ENCODE data around the gene CCDC57.

Gene CCDC57

GRCh38 chr17:82173351-82174041, 39.1 kb downstream of the CCDC57 start:
- no peak for TF ChIP-seq CTCF (conservative IDR thresholded peaks at IDR 0.05; ENCODE audit: control insufficient read depth, insufficient read depth, low read depth, low read length)
- H3K4me3 ChIP-seq (ENCODE audit: control insufficient read depth, low read depth, low read length): no peak overlapping the region
- DNase-seq (ENCODE audit: low read depth): no peak

DNA sequence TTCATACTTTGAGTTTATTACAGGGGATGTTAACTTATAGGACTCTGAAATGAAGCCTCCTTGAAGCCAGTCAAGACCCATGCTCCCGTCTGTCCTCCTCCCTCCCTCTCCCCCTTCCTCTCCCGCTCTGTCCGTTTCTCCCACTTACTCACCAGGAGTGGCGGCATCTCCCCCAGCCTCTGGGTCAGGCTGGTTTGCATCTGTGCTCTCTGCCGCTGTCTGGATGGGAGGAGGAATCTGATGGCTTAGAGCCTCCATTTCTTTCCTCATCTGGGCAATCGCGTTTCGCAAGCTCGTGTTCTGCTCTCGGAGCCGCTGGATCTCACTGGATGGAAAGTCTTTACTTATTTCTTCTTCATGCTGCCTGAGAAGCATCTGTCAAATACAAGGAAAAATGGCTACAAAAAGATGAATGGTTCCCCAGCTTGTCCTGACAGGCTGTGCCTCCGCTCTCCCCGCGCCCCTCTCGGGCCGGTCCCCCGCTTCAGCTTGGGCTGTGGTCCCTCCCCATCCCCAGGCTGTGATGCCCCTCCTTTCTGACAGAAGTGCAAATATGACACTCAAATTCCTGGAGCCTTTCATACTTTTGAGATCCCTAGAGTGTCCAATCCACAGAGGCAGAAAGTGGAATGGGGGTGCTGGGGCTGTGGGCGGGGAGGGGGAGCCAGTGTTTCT, 40.0 kb downstream of the CCDC57 start:
- no peak for DNase-seq (ENCODE audit: low read depth)
- no peak for TF ChIP-seq CTCF (conservative IDR thresholded peaks at IDR 0.05; ENCODE audit: control insufficient read depth, insufficient read depth, low read depth, low read length)
- no peak overlapping the region for H3K4me3 ChIP-seq (ENCODE audit: control insufficient read depth, low read depth, low read length)

- no peak overlapping the region for H3K4me3 ChIP-seq (ENCODE audit: control insufficient read depth, low read depth, low read length)
- no peak for DNase-seq (ENCODE audit: low read depth)
- no peak for TF ChIP-seq CTCF (conservative IDR thresholded peaks at IDR 0.05; ENCODE audit: control insufficient read depth, insufficient read depth, low read depth, low read length)
Observed at GRCh38 chr17:82171750-82172375, 40.8 kb downstream of the CCDC57 start.

- no peak for DNase-seq (ENCODE audit: low read depth)
- no peak overlapping the region for H3K4me3 ChIP-seq (ENCODE audit: control insufficient read depth, low read depth, low read length)
- no peak for TF ChIP-seq CTCF (conservative IDR thresholded peaks at IDR 0.05; ENCODE audit: control insufficient read depth, insufficient read depth, low read depth, low read length)
Observed at GRCh38 chr17:82170412-82170961, 42.2 kb downstream of the CCDC57 start.

DNA sequence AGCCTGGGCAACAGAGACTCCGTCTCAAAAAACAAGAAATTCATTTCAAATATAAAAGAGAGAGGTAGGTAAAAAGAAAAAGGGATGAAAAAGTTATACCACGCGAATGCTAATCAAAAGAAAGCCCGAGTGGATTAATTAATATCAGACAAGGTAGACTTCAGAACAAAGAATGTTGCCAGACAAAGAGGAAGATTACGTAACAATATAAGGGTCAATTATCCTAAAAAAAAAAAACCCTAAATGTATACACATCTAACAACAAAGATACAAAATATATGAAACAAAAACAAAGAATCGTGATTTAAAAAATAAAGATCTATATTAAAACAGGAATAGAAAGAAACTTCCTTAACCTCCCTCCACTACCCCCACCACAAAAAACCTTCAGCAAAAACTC, 44.1 kb downstream of the CCDC57 start:
- DNase-seq (ENCODE audit: low read depth): no peak
- TF ChIP-seq CTCF (conservative IDR thresholded peaks at IDR 0.05; ENCODE audit: control insufficient read depth, insufficient read depth, low read depth, low read length): no peak
- H3K4me3 ChIP-seq (ENCODE audit: control insufficient read depth, low read depth, low read length): no peak overlapping the region

DNA sequence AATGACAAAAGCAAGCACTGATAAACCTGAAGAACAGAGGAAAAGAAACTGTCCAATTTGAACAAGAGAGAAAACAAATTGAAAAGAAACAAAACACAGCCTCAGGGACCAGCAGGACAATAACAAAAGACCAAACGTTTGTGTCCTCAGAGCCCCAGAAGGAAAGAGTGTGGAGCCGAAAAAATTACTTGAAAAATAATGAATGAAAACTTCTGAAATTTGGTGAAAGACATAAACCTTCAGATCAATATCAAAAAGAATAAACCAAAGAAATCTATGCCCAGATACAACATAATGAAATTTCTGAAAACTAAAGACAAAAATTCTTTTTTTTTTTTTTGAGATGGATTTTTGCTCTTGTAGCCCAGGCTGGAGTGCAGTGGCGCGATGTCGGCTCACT, 45.6 kb downstream of the CCDC57 start:
- no peak for TF ChIP-seq CTCF (conservative IDR thresholded peaks at IDR 0.05; ENCODE audit: control insufficient read depth, insufficient read depth, low read depth, low read length)
- no peak for DNase-seq (ENCODE audit: low read depth)

More for the DNA sequence above, 45.6 kb downstream of the CCDC57 start:
- no peak overlapping the region for H3K4me3 ChIP-seq (ENCODE audit: control insufficient read depth, low read depth, low read length)

Measured in fibroblast of mammary gland (primary cell).